ENCODE data around the gene DTNA. TPM values are rescaled to one million over a fixed set of nuclear protein-coding genes. Genes with fewer than 3 reads are reported as not detected.

Gene DTNA
- polyA plus RNA-seq, 1 donor (not counting 4 experiments of a cell fraction or from before 2014, with no cell fraction given), result 0.81 TPM

GRCh38 chr18:34695310-34695709 lies 14.8 kb upstream of the DTNA start:
- H3K4me1 ChIP-seq (ENCODE audit: control insufficient read depth, extremely low read depth, insufficient read depth, low read length), result peaks cover 9% of the 10 kb centered on the region
- H4K20me1 ChIP-seq (ENCODE audit: control insufficient read depth, extremely low read depth, insufficient read depth, low read length), result no peaks in the 10 kb centered on the region
- no peak for FAIRE-seq
- no peak overlapping the region for H3K27ac ChIP-seq (ENCODE audit: control insufficient read depth, insufficient read depth, low read length)
- DNase-seq (ENCODE audit: low read depth, low spot score), result no peak
- no peaks in the 10 kb centered on the region for H3K9me1 ChIP-seq (ENCODE audit: control insufficient read depth, extremely low read depth, insufficient read depth, low read length)
- H3K4me2 ChIP-seq (ENCODE audit: control insufficient read depth, extremely low read depth, insufficient read depth, low read depth, low read length), result no peak overlapping the region
- dilution Hi-C loops (cut with MboI; ENCODE audit: extremely low pct_ligation_motif_present, low sequenced_read_pairs), result no loop called here
- no peaks in the 10 kb centered on the region for H3K79me2 ChIP-seq (ENCODE audit: control insufficient read depth, insufficient read depth, low read length)
- H3K27me3 ChIP-seq (ENCODE audit: control insufficient read depth, extremely low read depth, insufficient read depth, low read length), result peaks cover 3% of the 10 kb centered on the region
- TF ChIP-seq CTCF (optimal IDR thresholded peaks at IDR 0.05 in 1 of 3, IDR thresholded peaks at IDR 0.05 in 1 of 3, conservative IDR thresholded peaks at IDR 0.05 in 1 of 3; ENCODE audit: extremely low read depth in 1 of 3, insufficient read depth in 2 of 3, low read length in 3 of 3) (no peak), EZH2 (IDR thresholded peaks at IDR 0.05; ENCODE audit: low read length) (no peak)
- no peak overlapping the region for H3K9ac ChIP-seq (ENCODE audit: control insufficient read depth, extremely low read depth, insufficient read depth, low read length)
- H3K4me3 ChIP-seq (ENCODE audit: control insufficient read depth in 2 of 3, extremely low read depth in 1 of 3, insufficient read depth in 2 of 3, low read depth in 1 of 3, low read length in 3 of 3), result no peak overlapping the region
- H3K36me3 ChIP-seq (ENCODE audit: control insufficient read depth in 2 of 2, extremely low read depth in 1 of 2, insufficient read depth in 2 of 2, low read length in 2 of 2), result no peaks in the 10 kb centered on the region
- no peaks in the 10 kb centered on the region for H3K9me3 ChIP-seq (ENCODE audit: control insufficient read depth, low read depth, low read length)
- no peak overlapping the region for H2AFZ ChIP-seq (ENCODE audit: control insufficient read depth, low read length)

- Histone ChIP-seq H3K4me1 (ENCODE audit: control insufficient read depth, extremely low read depth, insufficient read depth, low read length) (peaks cover 9% of the 10 kb centered on the region), H4K20me1 (ENCODE audit: control insufficient read depth, extremely low read depth, insufficient read depth, low read length) (no peaks in the 10 kb centered on the region), H3K9ac (ENCODE audit: control insufficient read depth, extremely low read depth, insufficient read depth, low read length) (no peak overlapping the region), H3K9me1 (ENCODE audit: control insufficient read depth, extremely low read depth, insufficient read depth, low read length) (no peaks in the 10 kb centered on the region), H3K27ac (ENCODE audit: control insufficient read depth, insufficient read depth, low read length) (no peak overlapping the region), H2AFZ (ENCODE audit: control insufficient read depth, low read length) (no peak overlapping the region), H3K9me3 (ENCODE audit: control insufficient read depth, low read depth, low read length) (no peaks in the 10 kb centered on the region), H3K79me2 (ENCODE audit: control insufficient read depth, insufficient read depth, low read length) (no peaks in the 10 kb centered on the region), H3K36me3 (ENCODE audit: control insufficient read depth in 2 of 2, extremely low read depth in 1 of 2, insufficient read depth in 2 of 2, low read length in 2 of 2) (no peaks in the 10 kb centered on the region), H3K4me2 (ENCODE audit: control insufficient read depth, extremely low read depth, insufficient read depth, low read depth, low read length) (no peak overlapping the region), H3K4me3 (ENCODE audit: control insufficient read depth in 2 of 3, extremely low read depth in 1 of 3, insufficient read depth in 2 of 3, low read depth in 1 of 3, low read length in 3 of 3) (no peak overlapping the region), H3K27me3 (ENCODE audit: control insufficient read depth, extremely low read depth, insufficient read depth, low read length) (peaks cover 3% of the 10 kb centered on the region)
- TF ChIP-seq CTCF (optimal IDR thresholded peaks at IDR 0.05 in 1 of 3, IDR thresholded peaks at IDR 0.05 in 1 of 3, conservative IDR thresholded peaks at IDR 0.05 in 1 of 3; ENCODE audit: extremely low read depth in 1 of 3, insufficient read depth in 2 of 3, low read length in 3 of 3), result no peak
- no peak for TF ChIP-seq EZH2 (IDR thresholded peaks at IDR 0.05; ENCODE audit: low read length)
- DNase-seq (ENCODE audit: low read depth, low spot score) (no peak), FAIRE-seq (no peak)
- dilution Hi-C loops (cut with MboI; ENCODE audit: extremely low pct_ligation_motif_present, low sequenced_read_pairs), result no loop called here
Observed at GRCh38 chr18:34696671-34697070, 13.4 kb upstream of the DTNA start.
